HFF-Myc (cell line): ENCODE data around the gene KIF16B.

Experiments used
- DNase-seq: peaks from one replicate; pipeline ENCODE4 v3.0.0-alpha.2; 2011; ENCODE audit warnings: low read depth; ENCODE audit errors: extremely low read depth
- H3K4me3 ChIP-seq: replicated peaks from 2 replicates; pipeline ENCODE4 v1.5.1; 2011; ENCODE audit warnings: low read depth, mild to moderate bottlenecking, control low read depth, low read length
- CTCF ChIP-seq: IDR thresholded peaks from 2 replicates; pipeline ENCODE4 v1.5.1; 2012; ENCODE audit warnings: mild to moderate bottlenecking, low read depth, low read length, control low read depth; ENCODE audit errors: missing control alignments

KIF16B gene

GRCh38 chr20:16360668-16361067 lies 212.6 kb downstream of the KIF16B start:
- no peak for DNase-seq
- no peak for TF ChIP-seq CTCF
- no peak overlapping the region for H3K4me3 ChIP-seq

GRCh38 chr20:16353417-16353781 lies 219.8 kb downstream of the KIF16B start:
- DNase-seq: no peak
- TF ChIP-seq CTCF: no peak
- H3K4me3 ChIP-seq: no peak overlapping the region

GRCh38 chr20:16352751-16353416 lies 220.4 kb downstream of the KIF16B start:
- no peak overlapping the region for H3K4me3 ChIP-seq
- no peak for DNase-seq
- no peak for TF ChIP-seq CTCF

GRCh38 chr20:16352321-16352720 lies 220.9 kb downstream of the KIF16B start:
- TF ChIP-seq CTCF: no peak
- DNase-seq: no peak
- no peak overlapping the region for H3K4me3 ChIP-seq

GRCh38 chr20:16351415-16351814 lies 221.8 kb downstream of the KIF16B start:
- no peak for TF ChIP-seq CTCF
- DNase-seq: no peak
- no peak overlapping the region for H3K4me3 ChIP-seq

GRCh38 chr20:16350465-16350864 lies 222.8 kb downstream of the KIF16B start:
- no peak for TF ChIP-seq CTCF
- no peak overlapping the region for H3K4me3 ChIP-seq
- peak; percentile 15 for DNase-seq
